Trophoblast cell (in vitro differentiated cells and primary cell): ENCODE data around the gene TACC3.

Experiments used
- DNase-seq, 2 donors: peaks; one replicate each; pipeline ENCODE4 v3.0.0-alpha.2; 2016
- H2AFZ ChIP-seq: 2 replicates; pipeline ENCODE4 v1.6.1; 2013; ENCODE audit warnings: low read length, moderate library complexity, mild to moderate bottlenecking; ENCODE audit not compliant: insufficient read depth, poor library complexity
- H2AK5ac ChIP-seq: 2 replicates; pipeline ENCODE4 v1.6.1; 2013; ENCODE audit warnings: mild to moderate bottlenecking, low read length
- H2BK120ac ChIP-seq: 2 replicates; pipeline ENCODE4 v1.6.1; 2013; ENCODE audit warnings: low read length, mild to moderate bottlenecking, moderate library complexity; ENCODE audit not compliant: insufficient read depth, poor library complexity
- H2BK12ac ChIP-seq: 2 replicates; pipeline ENCODE4 v1.6.1; 2013; ENCODE audit warnings: mild to moderate bottlenecking, low read length, moderate library complexity
- H2BK5ac ChIP-seq: 2 replicates; pipeline ENCODE4 v1.6.1; 2013; ENCODE audit warnings: low read length, low read depth, moderate library complexity, mild to moderate bottlenecking; ENCODE audit not compliant: poor library complexity
- H3K14ac ChIP-seq: 2 replicates; pipeline ENCODE4 v1.6.1; 2013; ENCODE audit warnings: mild to moderate bottlenecking, low read length
- H3K18ac ChIP-seq: 2 replicates; pipeline ENCODE4 v1.6.1; 2013; ENCODE audit warnings: mild to moderate bottlenecking, low read length
- H3K23ac ChIP-seq: 2 replicates; pipeline ENCODE4 v1.6.1; 2013; ENCODE audit warnings: low read length
- H3K27ac ChIP-seq: 2 replicates; pipeline ENCODE4 v1.5.1; 2013; ENCODE audit warnings: low read depth, mild to moderate bottlenecking, inconsistent platforms, low read length, moderate library complexity
- H3K27me3 ChIP-seq: 2 replicates; pipeline ENCODE4 v1.6.1; 2013; ENCODE audit warnings: inconsistent platforms, mild to moderate bottlenecking, low read length, moderate library complexity; ENCODE audit not compliant: insufficient read depth
- H3K36me3 ChIP-seq, 2 experiments: 1 replicate in 1 of 2; 2 replicates in 1 of 2; pipeline ENCODE4 v1.6.1; 2013; ENCODE audit warnings: low read length in 2 of 2, mild to moderate bottlenecking in 2 of 2, moderate library complexity in 1 of 2; ENCODE audit not compliant: insufficient read depth in 2 of 2, control insufficient read depth in 1 of 2
- H3K4ac ChIP-seq: 2 replicates; pipeline ENCODE4 v1.6.1; 2013; ENCODE audit warnings: low read depth, mild to moderate bottlenecking, low read length, moderate library complexity
- H3K4me1 ChIP-seq, 2 experiments: 1 replicate in 1 of 2; 2 replicates in 1 of 2; pipeline ENCODE4 v1.6.1; 2013; ENCODE audit warnings: low read length in 2 of 2, mild to moderate bottlenecking in 2 of 2, moderate library complexity in 1 of 2; ENCODE audit not compliant: insufficient read depth in 2 of 2, control insufficient read depth in 1 of 2
- H3K4me2 ChIP-seq: 2 replicates; pipeline ENCODE4 v1.6.1; 2013; ENCODE audit warnings: inconsistent platforms, mild to moderate bottlenecking, low read length, moderate library complexity
- H3K4me3 ChIP-seq: 2 replicates; pipeline ENCODE4 v1.5.1; 2013; ENCODE audit warnings: mild to moderate bottlenecking, low read depth, low read length, inconsistent platforms
- H3K79me1 ChIP-seq: one replicate; pipeline ENCODE4 v1.6.1; 2013; ENCODE audit warnings: low read length
- H3K79me2 ChIP-seq: 2 replicates; pipeline ENCODE4 v1.6.1; 2013; ENCODE audit warnings: low read length, mild to moderate bottlenecking; ENCODE audit not compliant: control insufficient read depth, insufficient read depth, poor library complexity
- H3K9ac ChIP-seq: 2 replicates; pipeline ENCODE4 v1.6.1; 2013; ENCODE audit warnings: mild to moderate bottlenecking, low read length
- H3K9me3 ChIP-seq: 2 replicates; pipeline ENCODE4 v1.6.1; 2013; ENCODE audit warnings: low read depth, mild to moderate bottlenecking, control low read depth, inconsistent platforms, low read length; ENCODE audit not compliant: insufficient read depth
- H4K12ac ChIP-seq: 2 replicates; pipeline ENCODE4 v1.6.1; 2013; ENCODE audit warnings: low read depth, mild to moderate bottlenecking, low read length, moderate library complexity
- H4K8ac ChIP-seq: 2 replicates; pipeline ENCODE4 v1.6.1; 2013; ENCODE audit warnings: low read depth, mild to moderate bottlenecking, low read length, moderate library complexity
- H4K91ac ChIP-seq: one replicate; pipeline ENCODE4 v1.6.1; 2013; ENCODE audit warnings: low read depth, mild to moderate bottlenecking, low read length, moderate library complexity
- WGBS: extraction: QIAGEN DNeasy Blood & Tissue Kit; methylation state at CpG from one replicate; pipeline ENCODE4 v1.1.7; 2013; ENCODE audit warnings: missing lambda C conversion rate; ENCODE audit not compliant: insufficient read length, insufficient coverage; ENCODE audit errors: extremely low coverage; 5-methylcytosine and 5-hydroxymethylcytosine counted together

Gene TACC3

GRCh38 chr4:1743551-1743950 lies 22.2 kb downstream of the TACC3 start:
- Histone ChIP-seq H3K4me3 (no peak overlapping the region), H3K23ac (no peak overlapping the region), H2BK5ac (no peak overlapping the region), H4K12ac (no peak overlapping the region), H4K8ac (no peak overlapping the region), H3K27ac (no peak overlapping the region), H3K79me2 (no peaks in the 10 kb centered on the region), H3K79me1 (no peaks in the 10 kb centered on the region), H3K14ac (no peak overlapping the region), H3K36me3 (peaks cover 49 to 54% of the 10 kb centered on the region in 2 experiments), H3K27me3 (no peaks in the 10 kb centered on the region), H3K9me3 (peaks cover 4% of the 10 kb centered on the region), H4K91ac (no peak overlapping the region), H3K4me1 (no peaks in the 10 kb centered on the region), H3K9ac (no peak overlapping the region), H2BK12ac (no peak overlapping the region), H3K4me2 (no peak overlapping the region), H2AFZ (no peak overlapping the region), H3K18ac (no peak overlapping the region), H3K4ac (no peak overlapping the region), H2BK120ac (no peak overlapping the region), H2AK5ac (no peak overlapping the region)
- no peak for DNase-seq
- no CpG with 5 or more reads among the region's 12 CpGs for WGBS

GRCh38 chr4:1743975-1744374 lies 22.7 kb downstream of the TACC3 start:
- Histone ChIP-seq H3K79me2 (no peaks in the 10 kb centered on the region), H2AFZ (no peak overlapping the region), H4K8ac (no peak overlapping the region), H4K91ac (no peak overlapping the region), H3K27ac (no peak overlapping the region), H3K4me2 (no peak overlapping the region), H3K36me3 (peaks cover 46 to 50% of the 10 kb centered on the region in 2 experiments), H3K14ac (no peak overlapping the region), H3K9me3 (peaks cover 2% of the 10 kb centered on the region), H3K4ac (no peak overlapping the region), H3K9ac (no peak overlapping the region), H3K79me1 (no peaks in the 10 kb centered on the region), H4K12ac (no peak overlapping the region), H3K4me3 (no peak overlapping the region), H3K18ac (no peak overlapping the region), H2AK5ac (no peak overlapping the region), H2BK12ac (no peak overlapping the region), H3K27me3 (no peaks in the 10 kb centered on the region), H2BK120ac (no peak overlapping the region), H2BK5ac (no peak overlapping the region), H3K4me1 (no peaks in the 10 kb centered on the region), H3K23ac (no peak overlapping the region)
- no peak for DNase-seq
- WGBS, result no CpG with 5 or more reads among the region's 6 CpGs

GRCh38 chr4:1744552-1744951 lies 23.2 kb downstream of the TACC3 start:
- Histone ChIP-seq H3K4me3 (no peak overlapping the region), H3K14ac (no peak overlapping the region), H3K9ac (no peak overlapping the region), H3K79me1 (no peaks in the 10 kb centered on the region), H3K4me1 (no peaks in the 10 kb centered on the region), H3K23ac (no peak overlapping the region), H3K4ac (no peak overlapping the region), H2AK5ac (no peak overlapping the region), H3K27me3 (no peaks in the 10 kb centered on the region), H2BK120ac (no peak overlapping the region), H3K18ac (no peak overlapping the region), H3K79me2 (no peaks in the 10 kb centered on the region), H4K91ac (no peak overlapping the region), H4K12ac (no peak overlapping the region), H3K9me3 (peaks cover 2% of the 10 kb centered on the region), H2AFZ (no peak overlapping the region), H3K4me2 (no peak overlapping the region), H3K36me3 (peaks cover 42 to 44% of the 10 kb centered on the region in 2 experiments), H3K27ac (no peak overlapping the region), H2BK5ac (no peak overlapping the region), H4K8ac (no peak overlapping the region), H2BK12ac (no peak overlapping the region)
- no peak for DNase-seq
- WGBS, result no CpG with 5 or more reads among the region's 14 CpGs

- no peaks in the 10 kb centered on the region for H3K4me1 ChIP-seq
- whole genome bisulfite sequencing, result no CpG with 5 or more reads among the region's 13 CpGs
- no peak overlapping the region for H3K4ac ChIP-seq
- no peak overlapping the region for H4K91ac ChIP-seq
- H3K36me3 ChIP-seq, result peaks cover 36 to 38% of the 10 kb centered on the region in 2 experiments
- H3K79me1 ChIP-seq, result no peaks in the 10 kb centered on the region
- no peak overlapping the region for H3K18ac ChIP-seq
- peaks cover 2% of the 10 kb centered on the region for H3K9me3 ChIP-seq
- no peak overlapping the region for H2BK120ac ChIP-seq
- no peak overlapping the region for H3K9ac ChIP-seq
- H3K4me2 ChIP-seq, result no peak overlapping the region
- H2AFZ ChIP-seq, result no peak overlapping the region
- no peaks in the 10 kb centered on the region for H3K79me2 ChIP-seq
- no peak overlapping the region for H3K14ac ChIP-seq
- H3K23ac ChIP-seq, result no peak overlapping the region
- no peaks in the 10 kb centered on the region for H3K27me3 ChIP-seq
- H2BK5ac ChIP-seq, result no peak overlapping the region
- no peak overlapping the region for H2AK5ac ChIP-seq
- no peak overlapping the region for H4K12ac ChIP-seq
- no peak overlapping the region for H3K27ac ChIP-seq
- no peak for DNase-seq
- H3K4me3 ChIP-seq, result no peak overlapping the region
- no peak overlapping the region for H4K8ac ChIP-seq
- no peak overlapping the region for H2BK12ac ChIP-seq
Measured at GRCh38 chr4:1745165-1745564, 23.8 kb downstream of the TACC3 start.
